ENCODE measurements around the gene THRB. TPM values are rescaled to one million over a fixed set of nuclear protein-coding genes. Genes with fewer than 3 reads are reported as not detected.
"Not testable (repeated sequence)": the region's sequence is repeated elsewhere in the genome, so short reads cannot be mapped to it uniquely, and the experiment has no call there.

The THRB gene
- total RNA-seq, 1 donor from 2014 or later = 4.7 TPM

GRCh38 chr3:24137958-24138875 is 356.4 kb downstream of the THRB start:
- ATAC-seq = peak; percentile 71

- ATAC-seq = no peak
Measured at GRCh38 chr3:24137334-24137733, 357.3 kb downstream of the THRB start.

DNA sequence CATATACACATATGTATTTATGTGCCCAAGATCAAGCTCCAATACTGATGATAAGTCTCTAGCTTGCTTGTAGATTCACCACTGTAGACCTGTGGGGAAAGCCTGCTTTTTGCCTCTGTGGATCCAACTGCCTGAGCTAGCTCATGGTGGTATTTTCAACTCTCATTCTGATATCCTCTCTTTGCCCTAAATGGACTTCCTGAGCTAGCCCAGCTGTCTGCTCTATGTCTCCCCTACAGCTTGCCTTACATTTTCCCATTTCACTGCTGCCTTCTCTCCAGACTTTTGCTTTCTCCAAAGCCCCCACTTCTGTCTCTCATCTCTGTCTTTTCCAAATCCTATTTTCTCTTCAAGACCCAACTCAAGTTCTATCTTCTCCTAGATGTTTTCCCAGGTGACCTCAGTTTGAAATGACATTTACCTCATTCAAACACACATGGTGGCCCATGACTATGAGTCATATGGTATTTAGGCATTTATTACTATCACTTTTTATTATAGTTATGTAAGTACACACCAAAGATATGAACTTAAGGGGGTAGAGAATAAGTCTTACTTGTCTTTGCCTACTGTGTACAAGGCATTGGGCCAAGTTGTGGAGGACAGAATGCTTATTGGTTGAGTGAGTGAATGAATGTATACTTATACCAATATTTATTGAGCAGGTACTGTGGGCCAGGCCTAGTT is 357.9 kb downstream of the THRB start:
- ATAC-seq = no peak

GRCh38 chr3:24135280-24135679 is 359.4 kb downstream of the THRB start:
- ATAC-seq = no peak

DNA sequence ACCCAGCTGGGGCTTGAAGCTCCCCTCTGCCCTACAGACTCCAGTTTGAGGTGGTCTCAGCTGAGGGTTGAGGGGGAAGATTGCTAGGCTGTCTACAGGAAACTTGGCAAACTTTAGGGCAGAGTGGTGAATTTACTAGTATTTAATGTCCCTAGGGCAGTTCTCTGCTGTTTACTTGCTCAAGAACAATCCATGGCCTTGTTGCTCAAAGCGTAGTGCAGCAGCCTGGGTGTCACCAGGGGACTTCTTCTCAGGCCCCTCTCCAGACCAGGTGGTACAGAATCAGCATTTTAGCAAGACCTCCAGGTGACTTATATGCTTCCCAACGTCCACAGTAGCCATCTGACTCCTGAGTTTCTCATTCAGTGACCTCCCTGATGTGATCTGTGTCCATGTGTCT is 360.7 kb downstream of the THRB start:
- no peak for ATAC-seq

DNA sequence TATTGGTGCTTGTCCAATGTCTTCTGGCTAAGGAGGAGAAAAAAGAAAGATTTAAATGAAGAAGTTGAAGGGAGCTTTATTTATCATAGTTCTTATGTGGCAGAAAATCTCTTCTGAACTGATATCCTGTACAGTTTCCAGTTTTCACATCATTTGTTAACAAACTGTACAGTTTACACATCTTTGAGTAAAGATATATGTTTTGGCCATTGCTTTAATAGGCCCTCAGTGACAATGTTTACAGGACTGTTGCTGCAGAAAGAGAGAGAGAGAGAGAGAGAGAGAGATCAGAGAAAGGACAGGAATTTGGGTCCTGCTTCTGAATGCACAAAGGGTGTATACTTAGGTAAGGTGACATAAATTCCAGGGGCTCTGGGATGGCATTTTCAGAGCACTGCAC is 361.2 kb downstream of the THRB start:
- ATAC-seq = no peak

DNA sequence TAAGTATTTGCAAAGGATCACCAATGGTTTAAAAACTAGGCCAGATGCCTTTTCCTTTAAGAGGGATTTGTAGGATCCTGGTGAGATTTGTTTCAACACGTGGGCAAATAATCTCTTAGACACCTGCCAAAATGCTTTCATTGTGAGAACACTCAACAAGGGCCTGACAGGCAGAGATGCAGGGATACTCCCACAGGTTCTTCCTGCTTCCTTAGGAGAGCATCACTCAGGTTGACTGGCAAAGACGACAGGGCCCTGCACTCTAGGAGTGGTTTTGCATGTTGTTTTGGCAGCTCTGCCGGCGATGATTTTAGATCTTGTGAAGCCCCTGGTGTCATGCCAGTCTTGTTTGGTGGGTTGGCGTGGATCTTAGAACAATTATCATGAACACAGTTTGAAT is 365.1 kb downstream of the THRB start:
- ATAC-seq = peak; percentile 94

DNA sequence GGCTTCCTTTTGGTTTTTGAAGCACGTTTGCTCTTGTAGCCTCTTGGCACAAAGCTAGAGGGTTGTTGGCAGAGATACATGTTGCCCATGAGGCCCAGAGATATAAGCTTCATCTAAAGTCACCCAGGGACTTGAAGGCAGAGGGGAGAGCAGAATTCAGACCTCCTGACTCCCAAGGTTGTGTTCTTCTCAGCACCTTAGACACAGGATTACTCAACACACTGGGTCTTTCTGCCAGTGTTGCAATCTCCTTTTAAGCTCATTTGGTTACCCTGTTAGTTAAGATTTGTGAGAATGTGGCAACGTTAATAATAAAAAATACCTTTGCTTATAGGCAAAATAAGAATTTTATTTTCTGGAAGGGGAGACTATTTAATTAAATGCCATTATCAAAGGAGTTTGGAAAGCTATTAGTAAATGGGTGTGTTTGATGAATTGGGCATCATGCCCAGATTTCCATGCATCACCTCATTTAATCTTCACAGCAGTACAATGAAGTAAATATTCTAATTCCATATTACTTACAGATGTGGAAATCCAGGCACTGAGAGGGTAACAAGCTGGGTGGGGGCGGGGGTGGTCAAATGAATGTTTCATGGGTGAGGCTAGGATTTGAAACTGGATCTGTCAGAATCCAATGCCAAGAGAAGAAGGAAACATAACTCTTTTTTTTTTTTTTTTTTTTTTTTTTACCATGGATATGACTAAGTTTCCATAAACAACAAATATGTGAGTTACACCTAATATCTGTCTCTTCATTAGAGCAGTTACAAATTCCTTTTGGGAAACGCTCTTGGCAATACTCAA is 366.2 kb downstream of the THRB start:
- peak; percentile 87 for ATAC-seq

GRCh38 chr3:24123596-24123995 is 371.1 kb downstream of the THRB start:
- ATAC-seq = no peak

DNA sequence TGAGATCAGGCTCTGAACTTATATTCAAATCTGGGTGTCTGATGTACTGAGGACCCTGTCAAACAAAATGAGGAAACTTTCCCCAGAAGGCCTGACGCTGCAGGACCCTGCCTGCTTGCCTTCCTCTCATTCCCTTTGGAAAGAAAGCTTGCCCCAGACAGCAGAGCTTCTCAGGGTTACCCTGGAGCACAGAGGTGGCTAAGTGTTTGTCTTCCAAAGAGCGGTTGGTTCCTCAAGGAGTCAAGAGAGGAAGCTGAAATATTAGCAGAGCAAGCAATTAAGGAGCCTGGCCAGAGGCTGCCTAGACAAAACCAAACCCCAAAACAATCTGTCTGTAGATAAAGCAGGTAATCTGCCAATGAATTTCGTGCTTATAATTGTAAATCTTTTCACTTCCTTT is 374.2 kb downstream of the THRB start:
- no peak for ATAC-seq

GRCh38 chr3:24119321-24119751 is 375.3 kb downstream of the THRB start:
- peak; percentile 57 for ATAC-seq

DNA sequence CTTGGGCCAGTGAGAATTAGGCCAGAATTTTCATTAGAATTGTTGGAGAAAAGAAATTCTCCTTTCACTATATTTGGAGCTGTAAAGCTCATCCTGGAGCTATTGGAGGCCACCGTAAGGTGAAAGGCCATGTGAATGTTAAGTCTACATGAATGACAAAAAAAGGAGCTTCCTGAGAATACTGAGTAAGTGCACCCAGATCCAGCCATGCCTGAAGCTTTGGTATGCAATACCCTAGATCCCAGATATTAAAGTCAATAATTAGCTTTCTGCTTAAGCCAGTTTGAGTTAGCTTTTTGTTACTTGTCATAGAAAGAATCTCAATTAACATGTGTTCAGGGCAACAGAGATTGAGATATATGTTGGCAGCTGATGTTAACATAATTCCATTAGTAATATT is 377.1 kb downstream of the THRB start:
- no peak for ATAC-seq

GRCh38 chr3:24111711-24112110 is 382.9 kb downstream of the THRB start:
- ATAC-seq = peak; percentile 54

DNA sequence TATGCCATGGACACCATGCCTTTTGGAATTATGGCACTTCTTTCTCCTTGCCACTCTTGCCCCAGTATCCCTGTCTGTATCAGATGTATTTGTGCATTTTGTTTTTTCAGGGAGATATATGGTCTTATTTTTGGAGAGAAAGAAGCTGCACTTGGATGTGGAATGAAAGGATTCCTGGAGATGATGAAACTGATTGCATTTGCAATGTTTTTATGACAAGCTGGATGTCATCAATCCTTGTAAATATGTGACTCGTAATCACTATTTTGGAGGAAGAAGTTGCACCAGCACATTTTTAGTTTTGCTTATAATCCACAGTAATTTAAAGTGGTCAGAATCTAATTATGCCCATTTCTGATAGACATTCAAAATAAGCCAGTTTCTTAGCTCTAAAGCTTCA is 384.6 kb downstream of the THRB start:
- ATAC-seq = no peak

- ATAC-seq = no peak
Measured at GRCh38 chr3:24101676-24102168, 392.9 kb downstream of the THRB start.

GRCh38 chr3:24100696-24101402 is 393.8 kb downstream of the THRB start:
- ATAC-seq = no peak

DNA sequence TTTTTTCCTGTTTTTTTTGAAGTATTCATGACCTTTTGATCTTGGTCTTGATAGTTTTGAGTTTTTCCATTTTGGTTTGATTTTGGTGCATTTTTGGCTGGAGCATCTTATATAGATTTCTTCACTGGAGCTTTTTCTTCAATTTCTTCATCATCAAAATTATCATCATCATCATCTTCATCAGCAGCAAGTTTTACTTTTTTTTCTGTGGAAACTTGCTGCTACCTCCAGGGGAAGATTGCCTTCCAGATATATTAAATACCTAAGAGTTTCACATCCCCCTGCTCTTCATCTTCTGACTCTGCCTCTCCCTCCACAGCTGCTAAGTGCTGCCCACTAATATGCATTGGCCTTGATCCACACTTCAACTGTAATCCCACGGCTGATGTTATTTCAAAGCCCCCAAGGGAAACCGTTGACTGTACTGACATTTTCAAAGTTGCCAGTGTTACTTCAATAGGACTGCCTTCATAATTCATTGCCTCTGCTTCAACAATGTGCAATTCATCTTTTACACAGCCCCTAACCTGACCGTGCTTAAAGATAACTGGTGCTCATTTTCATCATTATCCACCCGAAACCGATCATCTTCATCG is 397.9 kb downstream of the THRB start:
- no peak for ATAC-seq

GRCh38 chr3:24096271-24096670 is 398.4 kb downstream of the THRB start:
- no peak for ATAC-seq

- not testable (repeated sequence) for ATAC-seq
Measured at GRCh38 chr3:24094818-24095217, 399.8 kb downstream of the THRB start.

GRCh38 chr3:24088782-24089181 is 405.9 kb downstream of the THRB start:
- ATAC-seq = no peak

GRCh38 chr3:24087469-24087868 is 407.2 kb downstream of the THRB start:
- ATAC-seq = no peak

Data from esophagus mucosa (tissue), 1 donor.